GM21576 (cell line): ENCODE results near the gene GRAMD4.

Experiments used
- ATAC-seq: cut with Tn5 transposase; IDR thresholded peaks from one replicate; pipeline ENCODE4 v1.9.1; 2021; ENCODE audit warnings: mild to moderate bottlenecking, moderate library complexity; ENCODE audit not compliant: unreplicated experiment

Gene GRAMD4

GRCh38 chr22:46596032-46596441 is 24.1 kb upstream of the GRAMD4 start:
- no peak for ATAC-seq

- ATAC-seq, result no peak
These were observed 23.4 kb upstream of the GRAMD4 start for GRCh38 chr22:46596819-46597218.

GRCh38 chr22:46598224-46598623 is 22.0 kb upstream of the GRAMD4 start:
- ATAC-seq, result no peak

- ATAC-seq, result no peak
These were observed 21.3 kb upstream of the GRAMD4 start for GRCh38 chr22:46598737-46599424.

GRCh38 chr22:46600273-46600796 is 19.9 kb upstream of the GRAMD4 start:
- no peak for ATAC-seq

GRCh38 chr22:46602025-46602424 is 18.2 kb upstream of the GRAMD4 start:
- no peak for ATAC-seq

GRCh38 chr22:46604306-46604690 is 15.9 kb upstream of the GRAMD4 start:
- ATAC-seq, result no peak

GRCh38 chr22:46605117-46605516 is 15.1 kb upstream of the GRAMD4 start:
- ATAC-seq, result no peak

GRCh38 chr22:46606886-46607285 is 13.3 kb upstream of the GRAMD4 start:
- ATAC-seq, result no peak

GRCh38 chr22:46607483-46608114 is 12.6 kb upstream of the GRAMD4 start:
- no peak for ATAC-seq

- ATAC-seq, result no peak
These were observed 11.0 kb upstream of the GRAMD4 start for GRCh38 chr22:46609175-46609690.

GRCh38 chr22:46609724-46610201 is 10.4 kb upstream of the GRAMD4 start:
- no peak for ATAC-seq

GRCh38 chr22:46610356-46610755 is 9.8 kb upstream of the GRAMD4 start:
- no peak for ATAC-seq

GRCh38 chr22:46611189-46611588 is 9.0 kb upstream of the GRAMD4 start:
- ATAC-seq, result no peak

GRCh38 chr22:46612341-46612903 is 7.8 kb upstream of the GRAMD4 start:
- ATAC-seq, result no peak

- ATAC-seq, result no peak
These were observed 7.1 kb upstream of the GRAMD4 start for GRCh38 chr22:46612904-46613605.

- no peak for ATAC-seq
These were observed 6.6 kb upstream of the GRAMD4 start for GRCh38 chr22:46613606-46614021.

GRCh38 chr22:46614025-46614931 is 5.9 kb upstream of the GRAMD4 start:
- ATAC-seq, result no peak

- ATAC-seq, result no peak
These were observed 2.8 kb upstream of the GRAMD4 start for GRCh38 chr22:46617207-46617985.
